WTC11 (cell line): ENCODE measurements around the gene MTA1.

Experiments used
- CTCF ChIP-seq: fragments of 200-600 bp; IDR thresholded peaks from 2 replicates; pipeline ENCODE4 v1.8.0; 2022; ENCODE audit warnings: antibody characterized with exemption
- NFE2L1 ChIP-seq: sonication (generic); formaldehyde crosslinking; IDR thresholded peaks from 2 replicates; pipeline ENCODE4 v1.8.1; 2023; ENCODE audit warnings: missing genetic modification reagents
- NR2C2 ChIP-seq: sonication (generic); formaldehyde crosslinking; IDR thresholded peaks from 2 replicates; pipeline ENCODE4 v1.8.0; 2022; ENCODE audit warnings: mild to moderate bottlenecking, missing genetic modification reagents
- SMAD3 ChIP-seq: sonication (generic); formaldehyde crosslinking; IDR thresholded peaks from 2 replicates; pipeline ENCODE4 v1.8.0; 2022; ENCODE audit warnings: missing genetic modification reagents, mild to moderate bottlenecking, borderline replicate concordance
- ZBTB21 ChIP-seq: sonication (generic); formaldehyde crosslinking; IDR thresholded peaks from 2 replicates; pipeline ENCODE4 v1.8.1; 2023; ENCODE audit warnings: mild to moderate bottlenecking, missing genetic modification reagents, borderline replicate concordance

GRCh38 chr14:105473033-105473676 is 53.5 kb downstream of the MTA1 start:
- TF ChIP-seq CTCF, result no peak
- TF ChIP-seq NR2C2 (CRISPR knock-in tag), result no peak
- no peak for TF ChIP-seq ZBTB21
- TF ChIP-seq NFE2L1, result no peak
- no peak for TF ChIP-seq SMAD3 (CRISPR knock-in tag)
